HepG2 (cell line): ENCODE results near the gene AKAP9. TPM values are rescaled to one million over a fixed set of nuclear protein-coding genes. Genes with fewer than 3 reads are reported as not detected.

Source experiments
- ATM ChIP-seq: fragments of 450-650 bp; IDR thresholded peaks from 2 replicates; pipeline ENCODE4 v1.7.1; 2017; ENCODE audit warnings: mild to moderate bottlenecking, borderline replicate concordance
- KLF16 ChIP-seq, 2 experiments: sonication (generic) in 1 of 2; formaldehyde crosslinking in 1 of 2; IDR thresholded peaks; 2 replicates each; pipeline versions ENCODE4 v1.6.1 to v1.8.0; 2016 to 2023; ENCODE audit warnings: missing genetic modification reagents in 2 of 2, missing compliant biosample characterization in 1 of 2
- MTF2 ChIP-seq: sonication (generic); formaldehyde crosslinking; IDR thresholded peaks from 2 replicates; pipeline ENCODE4 v1.5.0; 2020; ENCODE audit warnings: missing genetic modification reagents, borderline replicate concordance
- NBN ChIP-seq: fragments of 450-650 bp; conservative IDR thresholded peaks from 2 replicates; pipeline ENCODE4 v1.6.1; 2017
- RBM22 ChIP-seq: fragments of 200-400 bp; formaldehyde crosslinking; optimal IDR thresholded peaks from 2 replicates; pipeline ENCODE3; 2017; ENCODE audit warnings: mild to moderate bottlenecking, low read length, moderate library complexity
- SOX6 ChIP-seq, 2 experiments: fragments of 450-650 bp in 1 of 2; sonication (generic) in 1 of 2; formaldehyde crosslinking in 1 of 2; IDR thresholded peaks; 2 replicates each; pipeline versions ENCODE4 v1.4.0 to v1.6.1; 2017 to 2020; ENCODE audit warnings: antibody characterized with exemption in 1 of 2, mild to moderate bottlenecking in 1 of 2, missing genetic modification reagents in 1 of 2
- XBP1 ChIP-seq: sonication (generic); formaldehyde crosslinking; IDR thresholded peaks from 2 replicates; pipeline ENCODE4 v1.5.0; 2020; ENCODE audit warnings: missing genetic modification reagents
- ZBED4 ChIP-seq: sonication (generic); formaldehyde crosslinking; IDR thresholded peaks from 2 replicates; pipeline ENCODE4 v1.4.0; 2020; ENCODE audit warnings: missing genetic modification reagents, borderline replicate concordance
- ZNF12 ChIP-seq: sonication (generic); formaldehyde crosslinking; IDR thresholded peaks from 2 replicates; pipeline ENCODE4 v1.5.0; 2020; ENCODE audit warnings: missing genetic modification reagents
- ZNF326 ChIP-seq: sonication (generic); formaldehyde crosslinking; IDR thresholded peaks from 2 replicates; pipeline ENCODE4 v1.4.0; 2020; ENCODE audit warnings: missing genetic modification reagents, borderline replicate concordance
- ZNF329 ChIP-seq: sonication (generic); formaldehyde crosslinking; IDR thresholded peaks from 2 replicates; pipeline ENCODE4 v1.9.0; 2021; ENCODE audit warnings: low read depth, mild to moderate bottlenecking, missing genetic modification reagents
- ZNF614 ChIP-seq: IDR thresholded peaks from 2 replicates; pipeline ENCODE4 v1.6.1; 2018; ENCODE audit warnings: missing biosample characterization, missing genetic modification reagents, inconsistent platforms, borderline replicate concordance
- ZNF652 ChIP-seq: IDR thresholded peaks from 2 replicates; pipeline ENCODE4 v1.6.1; 2016; ENCODE audit warnings: low read depth, borderline replicate concordance
- ZNF768 ChIP-seq: sonication (generic); formaldehyde crosslinking; IDR thresholded peaks from 2 replicates; pipeline ENCODE4 v1.4.0; 2020; ENCODE audit warnings: missing genetic modification reagents
- ZNF773 ChIP-seq: sonication (generic); formaldehyde crosslinking; IDR thresholded peaks from 2 replicates; pipeline ENCODE4 v1.4.0; 2020; ENCODE audit warnings: missing genetic modification reagents, borderline replicate concordance
- ZNF792 ChIP-seq: IDR thresholded peaks from 2 replicates; pipeline ENCODE4 v1.6.1; 2016
- ZSCAN5A ChIP-seq: sonication (generic); formaldehyde crosslinking; IDR thresholded peaks from 2 replicates; pipeline ENCODE4 v1.8.0; 2022; ENCODE audit warnings: mild to moderate bottlenecking, missing genetic modification reagents, borderline replicate concordance
- polyA plus RNA-seq, 8 experiments: library from polyadenylated mRNA; depleted of rRNA in 3 of 8; stranded (reverse) in 7 of 8; unstranded in 1 of 8; fragments of >200 nt; fragmentation: Illumina TruSeq in 4 of 8; extraction: Trizol in 4 of 8; gene quantifications; 2 replicates each; pipeline versions ENCODE4 v1.2.1 to v1.2.3, GENCODE V29; 2011 to 2016; ENCODE audit warnings: low read depth in 4 of 8, missing spikeins in 1 of 8, mixed read lengths in 1 of 8; ENCODE audit not compliant: insufficient read depth in 1 of 8
- total RNA-seq, 5 experiments: library from RNA; depleted of rRNA; stranded (reverse); fragments of >200 nt; fragmentation: Illumina TruSeq; extraction: Trizol; gene quantifications; 2 replicates each; pipeline ENCODE4 v1.2.3, GENCODE V29; 2016; ENCODE audit warnings: low read depth in 1 of 5
- TF ChIP-seq, protein P1 (sequence below): sonication (generic); formaldehyde crosslinking; IDR thresholded peaks from 2 replicates; pipeline ENCODE4 v1.4.0; 2020; ENCODE audit warnings: missing genetic modification reagents; ENCODE audit errors: not compliant biosample characterization
- TF ChIP-seq, protein P2 (sequence below): sonication (generic); formaldehyde crosslinking; IDR thresholded peaks from 2 replicates; pipeline ENCODE4 v1.4.0; 2020; ENCODE audit warnings: missing genetic modification reagents, borderline replicate concordance

AKAP9 gene
- total and polyA plus RNA-seq, 2 of the 13 experiments (the other 11 are each of a cell fraction or from before 2014, with no cell fraction given): 27.6 to 33.1 TPM

DNA sequence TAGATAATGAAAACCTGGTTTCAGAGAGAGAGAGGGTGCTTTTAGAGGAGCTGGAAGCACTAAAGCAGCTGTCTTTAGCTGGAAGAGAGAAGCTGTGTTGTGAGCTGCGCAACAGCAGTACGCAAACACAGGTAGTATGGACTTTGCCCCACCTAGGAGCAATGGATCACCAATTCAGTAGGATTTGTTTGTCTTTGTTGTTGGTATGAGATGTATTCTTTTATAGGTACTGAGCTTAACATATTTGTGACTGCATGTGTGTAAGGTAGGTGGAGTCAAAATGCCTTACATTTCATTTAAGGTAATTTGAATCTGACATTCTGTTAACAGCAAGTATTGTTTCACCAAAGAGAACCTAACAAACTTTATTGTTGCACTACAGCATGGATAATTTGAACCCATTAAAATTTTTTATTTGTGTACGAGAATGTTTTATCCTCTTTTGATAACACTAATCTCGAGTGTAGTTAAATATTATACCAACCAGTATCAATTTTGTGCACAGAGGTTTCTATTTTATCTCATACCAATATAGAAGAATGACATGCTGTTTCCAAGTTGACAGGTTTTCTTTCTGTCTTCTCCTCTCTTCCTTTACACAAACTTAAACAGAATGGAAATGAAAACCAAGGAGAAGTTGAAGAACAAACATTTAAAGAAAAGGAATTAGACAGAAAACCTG lies 101.5 kb downstream of the AKAP9 start (continued):
- TF ChIP-seq ZNF614 (peak; percentile 89), XBP1 (CRISPR knock-in tag) (no peak), RBM22 (no peak), NBN (no peak), ZNF652 (CRISPR knock-in tag) (peak; percentile 78; the same call in 1 of the 2 replicates), ZNF326 (no peak), ZNF12 (CRISPR knock-in tag) (peak; percentile 67; the same call in 1 of the 2 replicates), ZBED4 (CRISPR knock-in tag) (0 out of 2 replicates have a peak, but pooled peaks have one; percentile 23), ATM (no peak), ZNF768 (CRISPR knock-in tag) (no peak), ZNF792 (CRISPR knock-in tag) (peak; percentile 77), SOX6 (IDR thresholded peaks at IDR 0.05) (no peak), SOX6 (CRISPR knock-in tag; IDR thresholded peaks at IDR 0.05) (peak; percentile 90), ZNF329 (CRISPR knock-in tag) (no peak), ZSCAN5A (no peak), ZNF773 (CRISPR knock-in tag) (no peak), KLF16 (CRISPR knock-in tag; IDR thresholded peaks at IDR 0.05) (0 out of 4 replicates have a peak, but pooled peaks of 1 of the 2 experiments have one; percentile 42), MTF2 (CRISPR knock-in tag) (no peak)
- TF ChIP-seq, protein P1, sequence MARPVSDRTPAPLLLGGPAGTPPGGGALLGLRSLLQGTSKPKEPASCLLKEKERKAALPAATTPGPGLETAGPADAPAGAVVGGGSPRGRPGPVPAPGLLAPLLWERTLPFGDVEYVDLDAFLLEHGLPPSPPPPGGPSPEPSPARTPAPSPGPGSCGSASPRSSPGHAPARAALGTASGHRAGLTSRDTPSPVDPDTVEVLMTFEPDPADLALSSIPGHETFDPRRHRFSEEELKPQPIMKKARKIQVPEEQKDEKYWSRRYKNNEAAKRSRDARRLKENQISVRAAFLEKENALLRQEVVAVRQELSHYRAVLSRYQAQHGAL: no peak
- TF ChIP-seq, protein P2, sequence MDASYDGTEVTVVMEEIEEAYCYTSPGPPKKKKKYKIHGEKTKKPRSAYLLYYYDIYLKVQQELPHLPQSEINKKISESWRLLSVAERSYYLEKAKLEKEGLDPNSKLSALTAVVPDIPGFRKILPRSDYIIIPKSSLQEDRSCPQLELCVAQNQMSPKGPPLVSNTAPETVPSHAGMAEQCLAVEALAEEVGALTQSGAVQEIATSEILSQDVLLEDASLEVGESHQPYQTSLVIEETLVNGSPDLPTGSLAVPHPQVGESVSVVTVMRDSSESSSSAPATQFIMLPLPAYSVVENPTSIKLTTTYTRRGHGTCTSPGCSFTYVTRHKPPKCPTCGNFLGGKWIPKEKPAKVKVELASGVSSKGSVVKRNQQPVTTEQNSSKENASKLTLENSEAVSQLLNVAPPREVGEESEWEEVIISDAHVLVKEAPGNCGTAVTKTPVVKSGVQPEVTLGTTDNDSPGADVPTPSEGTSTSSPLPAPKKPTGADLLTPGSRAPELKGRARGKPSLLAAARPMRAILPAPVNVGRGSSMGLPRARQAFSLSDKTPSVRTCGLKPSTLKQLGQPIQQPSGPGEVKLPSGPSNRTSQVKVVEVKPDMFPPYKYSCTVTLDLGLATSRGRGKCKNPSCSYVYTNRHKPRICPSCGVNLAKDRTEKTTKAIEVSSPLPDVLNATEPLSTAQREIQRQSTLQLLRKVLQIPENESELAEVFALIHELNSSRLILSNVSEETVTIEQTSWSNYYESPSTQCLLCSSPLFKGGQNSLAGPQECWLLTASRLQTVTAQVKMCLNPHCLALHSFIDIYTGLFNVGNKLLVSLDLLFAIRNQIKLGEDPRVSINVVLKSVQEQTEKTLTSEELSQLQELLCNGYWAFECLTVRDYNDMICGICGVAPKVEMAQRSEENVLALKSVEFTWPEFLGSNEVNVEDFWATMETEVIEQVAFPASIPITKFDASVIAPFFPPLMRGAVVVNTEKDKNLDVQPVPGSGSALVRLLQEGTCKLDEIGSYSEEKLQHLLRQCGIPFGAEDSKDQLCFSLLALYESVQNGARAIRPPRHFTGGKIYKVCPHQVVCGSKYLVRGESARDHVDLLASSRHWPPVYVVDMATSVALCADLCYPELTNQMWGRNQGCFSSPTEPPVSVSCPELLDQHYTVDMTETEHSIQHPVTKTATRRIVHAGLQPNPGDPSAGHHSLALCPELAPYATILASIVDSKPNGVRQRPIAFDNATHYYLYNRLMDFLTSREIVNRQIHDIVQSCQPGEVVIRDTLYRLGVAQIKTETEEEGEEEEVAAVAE (CRISPR knock-in tag): no peak
